Tibial artery (tissue), 4 donors: Measurements from ENCODE around the gene HS1BP3.
A peak's percentile ranks its signal among the peaks of the same experiment; 100 is the strongest.

Experiments
- DNase-seq, 2 donors: peaks; one replicate each; pipeline ENCODE4 v3.0.0-alpha.2; 2019
- H3K27ac ChIP-seq, 2 donors: fragments of 200-600 bp; sonication (generic) in 1 of 2; 1 replicate in 1 of 2; 2 replicates in 1 of 2; pipeline ENCODE4 v1.5.1; 2018 to 2019; ENCODE audit warnings: mild to moderate bottlenecking in 1 of 2
- H3K27me3 ChIP-seq, 2 donors: fragments of 200-600 bp; sonication (generic) in 1 of 2; one replicate each; pipeline versions ENCODE4 v1.5.1 to v1.6.0; 2016 to 2019
- H3K36me3 ChIP-seq, 3 donors: fragments of 200-600 bp; sonication (generic) in 2 of 3; one replicate each; pipeline ENCODE4 v1.5.1; 2016 to 2019; ENCODE audit warnings: mild to moderate bottlenecking in 2 of 3
- H3K4me1 ChIP-seq, 4 donors: fragments of 200-600 bp; sonication (generic) in 2 of 4; 1 replicate in 3 of 4; 2 replicates in 1 of 4; pipeline ENCODE4 v1.5.1; 2016 to 2019
- H3K4me3 ChIP-seq, 2 donors: fragments of 200-600 bp; sonication (generic) in 1 of 2; 1 replicate in 1 of 2; 2 replicates in 1 of 2; pipeline ENCODE4 v1.5.1; 2018 to 2019; ENCODE audit warnings: mild to moderate bottlenecking in 2 of 2
- H3K9me3 ChIP-seq, 3 donors: fragments of 200-600 bp; sonication (generic) in 1 of 3; one replicate each; pipeline ENCODE4 v1.5.1; 2016 to 2019
- intact Hi-C: fragments of 100-400 bp; cut with DNase I; formaldehyde crosslinking; loops from one replicate; pipeline ENCODE4 v1.15.0; 2023; ENCODE audit warnings: low total_unique reads
- TF ChIP-seq, protein P1 (sequence below), 2 experiments: fragments of 200-600 bp in 1 of 2; fragments of 450-650 bp in 1 of 2; IDR thresholded peaks; one replicate each; pipeline ENCODE4 v1.5.1; 2017 to 2019; ENCODE audit warnings: antibody characterized with exemption in 2 of 2, mild to moderate bottlenecking in 1 of 2, moderate library complexity in 1 of 2

Gene HS1BP3

DNA sequence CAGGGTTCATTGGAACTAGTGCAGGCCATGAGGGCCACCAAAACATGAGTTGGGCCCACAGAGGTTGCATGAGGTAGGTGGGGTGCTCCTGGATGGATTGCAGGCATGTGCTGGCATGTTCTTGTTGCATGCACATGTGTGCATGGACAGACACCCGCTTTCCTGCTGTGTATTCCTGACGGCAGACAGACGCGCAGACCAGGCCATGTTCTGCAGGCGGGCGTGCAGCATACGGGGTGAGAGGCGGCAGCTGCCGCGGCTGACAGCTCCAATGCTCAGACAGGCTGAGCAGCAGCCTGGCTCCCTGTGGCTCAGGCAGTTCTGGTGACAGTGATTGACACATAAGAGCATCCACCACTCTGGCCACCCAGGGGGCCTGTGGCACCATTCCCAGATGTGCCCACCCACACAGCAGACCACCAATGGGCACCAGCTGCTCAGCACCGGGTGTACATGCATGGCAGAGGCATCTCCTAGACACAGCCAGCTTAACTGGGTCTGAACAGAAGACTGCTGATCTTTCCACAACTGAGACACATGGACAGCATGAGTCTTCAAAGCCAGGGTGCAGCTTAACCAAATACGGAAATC is 21.2 kb downstream of the HS1BP3 start:
- Histone ChIP-seq H3K4me3 (no peak overlapping the region), H3K27me3 (no peaks in the 10 kb centered on the region), H3K36me3 (peaks cover 0 to 48% (median 23%) of the 10 kb centered on the region in 3 donors), H3K27ac (no peak overlapping the region), H3K4me1 (peaks cover 0 to 63% (median 17%) of the 10 kb centered on the region in 4 donors), H3K9me3 (no peaks in the 10 kb centered on the region)
- peak in 1 of 2 donors; percentile 60 for DNase-seq
- TF ChIP-seq, protein P1, sequence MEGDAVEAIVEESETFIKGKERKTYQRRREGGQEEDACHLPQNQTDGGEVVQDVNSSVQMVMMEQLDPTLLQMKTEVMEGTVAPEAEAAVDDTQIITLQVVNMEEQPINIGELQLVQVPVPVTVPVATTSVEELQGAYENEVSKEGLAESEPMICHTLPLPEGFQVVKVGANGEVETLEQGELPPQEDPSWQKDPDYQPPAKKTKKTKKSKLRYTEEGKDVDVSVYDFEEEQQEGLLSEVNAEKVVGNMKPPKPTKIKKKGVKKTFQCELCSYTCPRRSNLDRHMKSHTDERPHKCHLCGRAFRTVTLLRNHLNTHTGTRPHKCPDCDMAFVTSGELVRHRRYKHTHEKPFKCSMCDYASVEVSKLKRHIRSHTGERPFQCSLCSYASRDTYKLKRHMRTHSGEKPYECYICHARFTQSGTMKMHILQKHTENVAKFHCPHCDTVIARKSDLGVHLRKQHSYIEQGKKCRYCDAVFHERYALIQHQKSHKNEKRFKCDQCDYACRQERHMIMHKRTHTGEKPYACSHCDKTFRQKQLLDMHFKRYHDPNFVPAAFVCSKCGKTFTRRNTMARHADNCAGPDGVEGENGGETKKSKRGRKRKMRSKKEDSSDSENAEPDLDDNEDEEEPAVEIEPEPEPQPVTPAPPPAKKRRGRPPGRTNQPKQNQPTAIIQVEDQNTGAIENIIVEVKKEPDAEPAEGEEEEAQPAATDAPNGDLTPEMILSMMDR (IDR thresholded peaks at IDR 0.05) = no peak
- intact Hi-C loops = no loop called here

DNA sequence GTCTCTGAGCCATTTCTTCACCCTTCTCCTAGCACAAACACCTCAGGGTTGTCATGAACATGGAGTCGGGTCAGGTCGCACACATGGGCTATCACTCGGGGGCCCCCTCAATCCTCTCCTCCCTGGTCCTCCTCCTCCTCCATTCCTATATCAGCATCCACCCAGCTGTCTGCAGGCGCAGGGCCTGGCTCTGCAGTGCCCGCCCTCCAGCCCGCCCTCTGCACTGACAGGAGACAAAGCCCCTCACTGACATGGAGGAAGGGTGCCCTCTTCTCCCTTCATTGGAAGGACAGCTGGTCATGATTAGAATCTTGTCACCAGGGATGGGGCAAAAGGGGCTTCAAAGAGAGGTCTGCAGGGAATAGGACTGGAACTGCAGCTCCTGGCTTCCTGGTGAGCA is 21.7 kb downstream of the HS1BP3 start:
- Histone ChIP-seq H3K9me3 (no peaks in the 10 kb centered on the region), H3K4me3 (no peak overlapping the region), H3K27me3 (no peaks in the 10 kb centered on the region), H3K4me1 (peaks cover 0 to 58% (median 12%) of the 10 kb centered on the region in 4 donors), H3K36me3 (peaks cover 5 to 53% (median 28%) of the 10 kb centered on the region in 3 donors), H3K27ac (peak overlapping the region in 1 of 2 donors; percentile 99)
- TF ChIP-seq, protein P1 (IDR thresholded peaks at IDR 0.05) = no peak
- intact Hi-C loops = no loop called here
- no peak for DNase-seq

DNA sequence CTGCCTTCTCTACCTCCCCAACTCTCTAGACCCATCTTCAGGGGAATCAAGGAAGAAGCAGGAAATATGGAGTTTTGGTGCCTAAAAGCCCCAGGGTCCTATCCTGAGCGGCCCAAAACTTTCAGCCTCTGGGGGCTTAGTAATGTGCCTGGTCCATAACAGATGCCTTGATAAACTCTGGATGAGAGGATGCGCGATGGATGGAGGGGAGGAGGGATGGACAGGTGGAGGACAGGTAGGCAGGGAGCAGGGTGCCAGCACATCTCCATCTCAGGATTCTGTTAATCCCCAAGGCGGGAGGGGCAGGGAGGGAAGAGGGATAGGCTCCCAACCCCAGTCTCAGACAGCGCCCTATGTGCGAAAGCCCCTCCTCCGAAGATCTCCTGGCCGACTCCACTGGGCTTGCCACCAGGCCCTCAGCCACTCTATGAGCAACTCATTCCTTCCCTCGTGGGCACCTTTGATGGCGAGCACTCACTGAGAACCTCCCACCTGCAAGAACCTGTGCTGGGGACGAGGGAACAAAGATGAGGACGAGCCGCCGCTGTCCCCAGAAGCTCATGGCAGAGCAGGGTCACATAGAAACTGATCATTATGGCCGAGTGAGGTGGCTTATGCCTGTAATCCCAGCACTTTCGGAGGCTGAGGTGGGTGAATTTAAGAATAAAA is 23.1 kb downstream of the HS1BP3 start:
- Histone ChIP-seq H3K4me3 (no peak overlapping the region), H3K27me3 (no peaks in the 10 kb centered on the region), H3K27ac (peak overlapping the region; percentile 35 to 99), H3K36me3 (peaks cover 18 to 66% (median 38%) of the 10 kb centered on the region in 3 donors), H3K4me1 (peaks cover 0 to 44% (median 6%) of the 10 kb centered on the region in 4 donors), H3K9me3 (no peaks in the 10 kb centered on the region)
- peak in 1 of 2 donors; percentile 55 for DNase-seq
- intact Hi-C loops = no loop called here
- TF ChIP-seq, protein P1 (IDR thresholded peaks at IDR 0.05) = no peak

DNA sequence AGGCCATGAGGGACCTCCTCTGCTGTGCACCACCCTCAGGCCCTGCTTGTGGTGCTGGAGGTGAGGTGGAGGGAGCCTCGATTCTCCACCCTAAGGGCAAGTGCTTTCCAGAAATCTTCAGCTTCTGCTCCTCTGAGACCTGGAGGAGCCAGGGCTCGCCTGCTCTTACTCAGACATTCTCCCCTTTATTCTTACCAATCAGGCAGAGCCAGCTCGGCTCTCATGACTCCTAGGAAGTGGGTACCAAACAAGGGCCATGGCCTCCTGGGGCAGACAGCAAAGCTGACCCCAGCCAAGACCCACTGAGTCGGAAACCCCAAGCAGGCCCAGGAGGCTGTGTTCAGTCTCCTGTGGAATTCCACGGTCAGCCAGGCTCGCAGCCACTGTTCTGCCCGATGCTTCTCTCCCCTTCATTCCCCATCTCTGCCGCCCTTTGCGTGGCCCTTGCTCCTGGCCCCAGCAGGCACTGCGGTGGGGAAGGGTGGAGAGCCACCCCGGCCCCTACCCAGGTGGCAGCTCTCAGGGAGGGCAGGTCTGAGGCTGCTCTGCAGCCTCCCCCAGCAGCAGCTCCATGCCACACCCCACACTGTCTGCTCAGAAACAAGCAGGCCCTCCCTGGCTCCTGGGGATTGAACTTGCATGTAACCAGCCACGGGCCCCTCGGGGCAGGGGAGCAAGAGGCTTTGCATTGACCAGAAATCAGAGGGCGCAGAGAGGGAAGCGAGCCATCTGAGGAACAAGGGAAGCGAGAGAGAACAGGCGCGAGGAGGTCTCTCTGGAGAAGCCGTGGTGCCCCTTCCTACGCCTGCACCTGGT is 24.0 kb downstream of the HS1BP3 start:
- H3K27me3 ChIP-seq = no peaks in the 10 kb centered on the region
- peak overlapping the region; percentile 35 to 99 for H3K27ac ChIP-seq
- H3K9me3 ChIP-seq = no peaks in the 10 kb centered on the region
- peaks cover 27 to 67% (median 47%) of the 10 kb centered on the region in 3 donors for H3K36me3 ChIP-seq
- TF ChIP-seq, protein P1 (IDR thresholded peaks at IDR 0.05) = no peak
- peaks cover 0 to 44% (median 6%) of the 10 kb centered on the region in 4 donors for H3K4me1 ChIP-seq
- peak in 1 of 2 donors; percentile 63 for DNase-seq
- no peak overlapping the region for H3K4me3 ChIP-seq
- intact Hi-C loops = no loop called here

DNA sequence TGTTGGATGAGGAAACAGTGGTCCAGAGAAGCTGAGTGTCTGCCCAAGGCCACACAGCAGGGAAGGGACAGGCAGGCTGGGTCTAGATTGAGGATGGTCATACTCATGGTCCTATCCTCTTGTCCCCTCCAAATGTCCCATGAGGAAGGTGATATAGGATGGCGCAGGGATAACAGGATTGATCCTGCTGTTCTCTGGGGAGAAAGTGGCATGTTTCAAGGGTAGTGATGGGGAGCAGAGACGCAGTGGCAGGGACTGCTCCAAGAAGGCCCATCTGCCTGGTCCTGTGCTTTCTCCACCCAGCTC is 24.6 kb downstream of the HS1BP3 start:
- Histone ChIP-seq H3K36me3 (peaks cover 33 to 72% (median 53%) of the 10 kb centered on the region in 3 donors), H3K27ac (peak overlapping the region; percentile 35 to 99), H3K4me3 (no peak overlapping the region), H3K4me1 (peaks cover 0 to 42% (median 7%) of the 10 kb centered on the region in 4 donors), H3K27me3 (no peaks in the 10 kb centered on the region), H3K9me3 (no peaks in the 10 kb centered on the region)
- intact Hi-C loops = no loop called here
- DNase-seq = no peak
- TF ChIP-seq, protein P1 (IDR thresholded peaks at IDR 0.05) = no peak
